HepG2 (cell line): ENCODE measurements around the gene MFAP3L. TPM values are rescaled to one million over a fixed set of nuclear protein-coding genes. Genes with fewer than 3 reads are reported as not detected.
A peak's percentile ranks its signal among the peaks of the same experiment; 100 is the strongest.

ENCODE experiments used
- ATM ChIP-seq: fragments of 450-650 bp; IDR thresholded peaks from 2 replicates; pipeline ENCODE4 v1.7.1; 2017; ENCODE audit warnings: mild to moderate bottlenecking, borderline replicate concordance
- HNF1A ChIP-seq, 2 experiments: sonication (generic) in 1 of 2; formaldehyde crosslinking in 1 of 2; IDR thresholded peaks; 2 replicates each; pipeline versions ENCODE4 v1.4.0 to v1.6.1; 2016 to 2020; ENCODE audit warnings: borderline replicate concordance in 1 of 2, low read depth in 1 of 2, mild to moderate bottlenecking in 1 of 2, missing genetic modification reagents in 1 of 2
- MAF1 ChIP-seq: sonication (generic); formaldehyde crosslinking; IDR thresholded peaks from 2 replicates; pipeline ENCODE4 v1.5.0; 2020; ENCODE audit warnings: missing genetic modification reagents, borderline replicate concordance
- MZF1 ChIP-seq: sonication (generic); formaldehyde crosslinking; IDR thresholded peaks from 2 replicates; pipeline ENCODE4 v1.8.1; 2023; ENCODE audit warnings: mild to moderate bottlenecking, missing genetic modification reagents, borderline replicate concordance
- NCOA2 ChIP-seq: sonication (generic); formaldehyde crosslinking; IDR thresholded peaks from 2 replicates; pipeline ENCODE4 v1.8.0; 2022; ENCODE audit warnings: inconsistent platforms
- NCOA5 ChIP-seq: sonication (generic); formaldehyde crosslinking; IDR thresholded peaks from 2 replicates; pipeline ENCODE4 v1.4.0; 2020; ENCODE audit warnings: missing genetic modification reagents
- PHF21A ChIP-seq: sonication (generic); formaldehyde crosslinking; IDR thresholded peaks from 2 replicates; pipeline ENCODE4 v1.5.0; 2020; ENCODE audit warnings: mild to moderate bottlenecking, missing genetic modification reagents
- ZNF274 ChIP-seq: sonication (generic); formaldehyde crosslinking; IDR thresholded peaks from 2 replicates; pipeline ENCODE4 v1.5.1; 2020; ENCODE audit warnings: mild to moderate bottlenecking, missing genetic modification reagents
- ZNF337 ChIP-seq: sonication (generic); formaldehyde crosslinking; IDR thresholded peaks from 2 replicates; pipeline ENCODE4 v1.5.1; 2020; ENCODE audit warnings: missing genetic modification reagents, low read depth, mild to moderate bottlenecking, borderline replicate concordance
- ZNF430 ChIP-seq: sonication (generic); formaldehyde crosslinking; IDR thresholded peaks from 2 replicates; pipeline ENCODE4 v1.9.0; 2021; ENCODE audit warnings: mild to moderate bottlenecking, missing genetic modification reagents
- polyA plus RNA-seq, 8 experiments: library from polyadenylated mRNA; depleted of rRNA in 3 of 8; stranded (reverse) in 7 of 8; unstranded in 1 of 8; fragments of >200 nt; fragmentation: Illumina TruSeq in 4 of 8; extraction: Trizol in 4 of 8; gene quantifications; 2 replicates each; pipeline versions ENCODE4 v1.2.1 to v1.2.3, GENCODE V29; 2011 to 2016; ENCODE audit warnings: low read depth in 4 of 8, missing spikeins in 1 of 8, mixed read lengths in 1 of 8; ENCODE audit not compliant: insufficient read depth in 1 of 8
- total RNA-seq, 5 experiments: library from RNA; depleted of rRNA; stranded (reverse); fragments of >200 nt; fragmentation: Illumina TruSeq; extraction: Trizol; gene quantifications; 2 replicates each; pipeline ENCODE4 v1.2.3, GENCODE V29; 2016; ENCODE audit warnings: low read depth in 1 of 5
- TF ChIP-seq, protein P1 (sequence below): sonication (generic); formaldehyde crosslinking; IDR thresholded peaks from 2 replicates; pipeline ENCODE4 v1.4.0; 2020; ENCODE audit warnings: missing genetic modification reagents, borderline replicate concordance
- TF ChIP-seq, protein P2 (sequence below): IDR thresholded peaks from 2 replicates; pipeline ENCODE4 v1.4.0; 2020; ENCODE audit warnings: mild to moderate bottlenecking, missing genetic modification reagents
- TF ChIP-seq, protein P3 (sequence below): IDR thresholded peaks from 2 replicates; pipeline ENCODE4 v1.6.1; 2016

The MFAP3L gene
- total and polyA plus RNA-seq, 2 of the 13 experiments (the other 11 are each of a cell fraction or from before 2014, with no cell fraction given), result 1.5 to 3.6 TPM

GRCh38 chr4:169975838-169976796 is 50.1 kb downstream of the MFAP3L start (continued):
- TF ChIP-seq, protein P1, sequence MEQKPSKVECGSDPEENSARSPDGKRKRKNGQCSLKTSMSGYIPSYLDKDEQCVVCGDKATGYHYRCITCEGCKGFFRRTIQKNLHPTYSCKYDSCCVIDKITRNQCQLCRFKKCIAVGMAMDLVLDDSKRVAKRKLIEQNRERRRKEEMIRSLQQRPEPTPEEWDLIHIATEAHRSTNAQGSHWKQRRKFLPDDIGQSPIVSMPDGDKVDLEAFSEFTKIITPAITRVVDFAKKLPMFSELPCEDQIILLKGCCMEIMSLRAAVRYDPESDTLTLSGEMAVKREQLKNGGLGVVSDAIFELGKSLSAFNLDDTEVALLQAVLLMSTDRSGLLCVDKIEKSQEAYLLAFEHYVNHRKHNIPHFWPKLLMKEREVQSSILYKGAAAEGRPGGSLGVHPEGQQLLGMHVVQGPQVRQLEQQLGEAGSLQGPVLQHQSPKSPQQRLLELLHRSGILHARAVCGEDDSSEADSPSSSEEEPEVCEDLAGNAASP (CRISPR knock-in tag), result peak; percentile 35; the same call in 1 of the 2 replicates
- TF ChIP-seq NCOA2 (CRISPR knock-in tag), result peak; percentile 82
- TF ChIP-seq, protein P2, sequence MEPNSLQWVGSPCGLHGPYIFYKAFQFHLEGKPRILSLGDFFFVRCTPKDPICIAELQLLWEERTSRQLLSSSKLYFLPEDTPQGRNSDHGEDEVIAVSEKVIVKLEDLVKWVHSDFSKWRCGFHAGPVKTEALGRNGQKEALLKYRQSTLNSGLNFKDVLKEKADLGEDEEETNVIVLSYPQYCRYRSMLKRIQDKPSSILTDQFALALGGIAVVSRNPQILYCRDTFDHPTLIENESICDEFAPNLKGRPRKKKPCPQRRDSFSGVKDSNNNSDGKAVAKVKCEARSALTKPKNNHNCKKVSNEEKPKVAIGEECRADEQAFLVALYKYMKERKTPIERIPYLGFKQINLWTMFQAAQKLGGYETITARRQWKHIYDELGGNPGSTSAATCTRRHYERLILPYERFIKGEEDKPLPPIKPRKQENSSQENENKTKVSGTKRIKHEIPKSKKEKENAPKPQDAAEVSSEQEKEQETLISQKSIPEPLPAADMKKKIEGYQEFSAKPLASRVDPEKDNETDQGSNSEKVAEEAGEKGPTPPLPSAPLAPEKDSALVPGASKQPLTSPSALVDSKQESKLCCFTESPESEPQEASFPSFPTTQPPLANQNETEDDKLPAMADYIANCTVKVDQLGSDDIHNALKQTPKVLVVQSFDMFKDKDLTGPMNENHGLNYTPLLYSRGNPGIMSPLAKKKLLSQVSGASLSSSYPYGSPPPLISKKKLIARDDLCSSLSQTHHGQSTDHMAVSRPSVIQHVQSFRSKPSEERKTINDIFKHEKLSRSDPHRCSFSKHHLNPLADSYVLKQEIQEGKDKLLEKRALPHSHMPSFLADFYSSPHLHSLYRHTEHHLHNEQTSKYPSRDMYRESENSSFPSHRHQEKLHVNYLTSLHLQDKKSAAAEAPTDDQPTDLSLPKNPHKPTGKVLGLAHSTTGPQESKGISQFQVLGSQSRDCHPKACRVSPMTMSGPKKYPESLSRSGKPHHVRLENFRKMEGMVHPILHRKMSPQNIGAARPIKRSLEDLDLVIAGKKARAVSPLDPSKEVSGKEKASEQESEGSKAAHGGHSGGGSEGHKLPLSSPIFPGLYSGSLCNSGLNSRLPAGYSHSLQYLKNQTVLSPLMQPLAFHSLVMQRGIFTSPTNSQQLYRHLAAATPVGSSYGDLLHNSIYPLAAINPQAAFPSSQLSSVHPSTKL (CRISPR knock-in tag), result peak; percentile 81
- TF ChIP-seq NCOA5 (CRISPR knock-in tag), result no peak
- TF ChIP-seq MZF1 (CRISPR knock-in tag), result no peak
- TF ChIP-seq ATM, result no peak
- no peak for TF ChIP-seq MAF1 (CRISPR knock-in tag)
- TF ChIP-seq, protein P3, sequence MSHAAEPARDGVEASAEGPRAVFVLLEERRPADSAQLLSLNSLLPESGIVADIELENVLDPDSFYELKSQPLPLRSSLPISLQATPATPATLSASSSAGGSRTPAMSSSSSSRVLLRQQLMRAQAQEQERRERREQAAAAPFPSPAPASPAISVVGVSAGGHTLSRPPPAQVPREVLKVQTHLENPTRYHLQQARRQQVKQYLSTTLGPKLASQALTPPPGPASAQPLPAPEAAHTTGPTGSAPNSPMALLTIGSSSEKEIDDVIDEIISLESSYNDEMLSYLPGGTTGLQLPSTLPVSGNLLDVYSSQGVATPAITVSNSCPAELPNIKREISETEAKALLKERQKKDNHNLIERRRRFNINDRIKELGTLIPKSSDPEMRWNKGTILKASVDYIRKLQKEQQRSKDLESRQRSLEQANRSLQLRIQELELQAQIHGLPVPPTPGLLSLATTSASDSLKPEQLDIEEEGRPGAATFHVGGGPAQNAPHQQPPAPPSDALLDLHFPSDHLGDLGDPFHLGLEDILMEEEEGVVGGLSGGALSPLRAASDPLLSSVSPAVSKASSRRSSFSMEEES (CRISPR knock-in tag), result peak; percentile 66
- no peak for TF ChIP-seq ZNF337 (CRISPR knock-in tag)
- TF ChIP-seq ZNF274 (CRISPR knock-in tag), result peak; percentile 46; the same call in 1 of the 2 replicates
- TF ChIP-seq HNF1A (IDR thresholded peaks at IDR 0.05; ENCODE audit: low read depth), result peak; percentile 65
- TF ChIP-seq HNF1A (CRISPR knock-in tag; IDR thresholded peaks at IDR 0.05; ENCODE audit: borderline replicate concordance), result peak; percentile 86; the same call in 1 of the 2 replicates
- peak; percentile 93 for TF ChIP-seq PHF21A
- no peak; the same call in 1 of the 2 replicates for TF ChIP-seq ZNF430 (CRISPR knock-in tag)
